A549 (cell line): ENCODE results near the gene PFAS. TPM values are rescaled to one million over a fixed set of nuclear protein-coding genes. Genes with fewer than 3 reads are reported as not detected.

Experiments
- ATAC-seq, 2 experiments: fragments of 200-7000 bp in 1 of 2; fragments of >200 bp in 1 of 2; cut with Nextera tagmentation in 1 of 2; cut with Tn5 transposase in 1 of 2; 3 replicates each; pipeline versions ENCODE4 v1.8.0 to v1.9.1; 2018 to 2020; ENCODE audit warnings: mild to moderate bottlenecking in 1 of 2, moderate library complexity in 1 of 2
- CTCF ChIA-PET: fragments of 300-600 bp; sonication (Branson Sonifier 250); formaldehyde crosslinking; extraction: SDS; loops from one replicate; lab custom pipeline; 2021; ENCODE audit warnings: antibody characterized with exemption, inconsistent platforms; lab: Yijun Ruan, JAX
- POLR2A ChIA-PET: fragments of 350-600 bp; formaldehyde crosslinking; extraction: SDS; loops from one replicate; lab custom pipeline; 2021; ENCODE audit warnings: antibody characterized with exemption, inconsistent platforms; lab: Yijun Ruan, JAX
- DNase-seq, 2 experiments: peaks; one replicate each; pipeline versions ENCODE4 v3.0.0 to v3.0.0-alpha.2; 2011 to 2016; ENCODE audit warnings: low read depth in 1 of 2, low spot score in 1 of 2
- FAIRE-seq: peaks from 2 replicates; lab custom pipeline; 2011; peaks lifted over from hg19 to GRCh38; lab: Jason Lieb, UNC
- H3K27ac ChIP-seq, 2 experiments: fragments of >200 bp; sonication (Bioruptor Twin); formaldehyde crosslinking; 3 replicates each; pipeline ENCODE4 v1.5.1; 2016 to 2017
- H3K4me1 ChIP-seq: fragments of >200 bp; sonication (Bioruptor Twin); formaldehyde crosslinking; 3 replicates; pipeline ENCODE4 v1.6.1; 2016
- H3K4me2 ChIP-seq: fragments of >200 bp; sonication (Bioruptor Twin); formaldehyde crosslinking; 3 replicates; pipeline ENCODE4 v1.6.1; 2016
- H3K4me3 ChIP-seq: fragments of >200 bp; sonication (Bioruptor Twin); formaldehyde crosslinking; 3 replicates; pipeline ENCODE4 v1.5.1; 2016
- H3K9me3 ChIP-seq: fragments of >200 bp; sonication (Bioruptor Twin); formaldehyde crosslinking; 3 replicates; pipeline ENCODE4 v1.6.1; 2016
- CBX8 ChIP-seq: fragments of 200-600 bp; sonication (generic); IDR thresholded peaks from 2 replicates; pipeline ENCODE4 v1.6.1; 2016
- CHD2 ChIP-seq: fragments of 150-350 bp; IDR thresholded peaks from 2 replicates; pipeline ENCODE4 v1.6.1; 2014; ENCODE audit warnings: low read length; ENCODE audit not compliant: partially characterized antibody
- E2F6 ChIP-seq: IDR thresholded peaks from 2 replicates; pipeline ENCODE4 v1.6.1; 2012; ENCODE audit warnings: low read depth, borderline replicate concordance
- EHF ChIP-seq: fragments of 250-450 bp; sonication (Bioruptor Pico); IDR thresholded peaks from 2 replicates; pipeline ENCODE4 v1.5.0; 2020; ENCODE audit warnings: mild to moderate bottlenecking
- FOSB ChIP-seq: fragments of 250-450 bp; sonication (Bioruptor Pico); IDR thresholded peaks from 2 replicates; pipeline ENCODE4 v1.5.0; 2020; ENCODE audit warnings: mild to moderate bottlenecking, moderate library complexity
- FOSL2 ChIP-seq, 2 experiments: fragments of 450-650 bp in 1 of 2; fragments of >200 bp in 1 of 2; sonication (Bioruptor Twin) in 1 of 2; formaldehyde crosslinking; IDR thresholded peaks; 2 replicates each; pipeline versions ENCODE4 v1.5.0 to v1.6.1; 2016 to 2020; ENCODE audit warnings: mild to moderate bottlenecking in 1 of 2, moderate library complexity in 1 of 2
- FOXS1 ChIP-seq: fragments of 250-450 bp; sonication (Bioruptor Pico); IDR thresholded peaks from 2 replicates; pipeline ENCODE4 v1.5.0; 2020; ENCODE audit warnings: mild to moderate bottlenecking, moderate library complexity
- GATA3 ChIP-seq: IDR thresholded peaks from 2 replicates; pipeline ENCODE4 v1.6.1; 2012; ENCODE audit warnings: borderline replicate concordance
- HDAC2 ChIP-seq: fragments of 200-600 bp; sonication (generic); IDR thresholded peaks from 2 replicates; pipeline ENCODE4 v1.6.1; 2016
- HOXA7 ChIP-seq: fragments of 250-450 bp; sonication (Bioruptor Pico); IDR thresholded peaks from 2 replicates; pipeline ENCODE4 v1.5.0; 2020; ENCODE audit warnings: mild to moderate bottlenecking, moderate library complexity
- HOXB13 ChIP-seq: fragments of 250-450 bp; sonication (Bioruptor Pico); IDR thresholded peaks from 2 replicates; pipeline ENCODE4 v1.5.0; 2020; ENCODE audit warnings: low read depth, mild to moderate bottlenecking, moderate library complexity
- HOXB5 ChIP-seq: fragments of 250-450 bp; sonication (Bioruptor Pico); IDR thresholded peaks from 2 replicates; pipeline ENCODE4 v1.5.0; 2020; ENCODE audit warnings: mild to moderate bottlenecking, moderate library complexity
- JUN ChIP-seq, 2 experiments: fragments of >200 bp; sonication (Bioruptor Twin); formaldehyde crosslinking; IDR thresholded peaks; 2 replicates in 1 of 2; 3 replicates in 1 of 2; pipeline ENCODE4 v1.6.1; 2016 to 2017
- KDM1A ChIP-seq: fragments of 200-600 bp; sonication (generic); IDR thresholded peaks from 2 replicates; pipeline ENCODE4 v1.6.1; 2016; ENCODE audit warnings: low read depth, mild to moderate bottlenecking
- MAZ ChIP-seq: fragments of 150-350 bp; IDR thresholded peaks from 2 replicates; pipeline ENCODE4 v1.6.1; 2014; ENCODE audit warnings: antibody characterized with exemption, low read depth, low read length, borderline replicate concordance
- NFE2L2 ChIP-seq: fragments of 150-350 bp; conservative IDR thresholded peaks from 2 replicates; pipeline ENCODE4 v1.6.1; 2014; ENCODE audit warnings: low read length
- POLR2A ChIP-seq: IDR thresholded peaks from 2 replicates; pipeline ENCODE4 v1.6.1; 2012; ENCODE audit warnings: mild to moderate bottlenecking, low read length
- RARB ChIP-seq: fragments of 250-450 bp; sonication (Bioruptor Pico); IDR thresholded peaks from 2 replicates; pipeline ENCODE4 v1.8.0; 2021; ENCODE audit warnings: mild to moderate bottlenecking, moderate library complexity
- RNF2 ChIP-seq: fragments of 200-600 bp; sonication (generic); IDR thresholded peaks from 2 replicates; pipeline ENCODE4 v1.6.1; 2016; ENCODE audit warnings: low read depth, mild to moderate bottlenecking, antibody characterized with exemption, moderate library complexity, borderline replicate concordance
- TP53 ChIP-seq: fragments of 250-450 bp; sonication (Bioruptor Pico); IDR thresholded peaks from 2 replicates; pipeline ENCODE4 v1.5.0; 2021; ENCODE audit warnings: mild to moderate bottlenecking, moderate library complexity
- USF2 ChIP-seq: fragments of 450-650 bp; IDR thresholded peaks from 2 replicates; pipeline ENCODE4 v1.6.1; 2014; ENCODE audit warnings: antibody characterized with exemption
- ZC3H11A ChIP-seq: fragments of 450-650 bp; IDR thresholded peaks from 2 replicates; pipeline ENCODE4 v1.6.1; 2014; ENCODE audit warnings: antibody characterized with exemption, mild to moderate bottlenecking
- ZNF302 ChIP-seq: fragments of 250-450 bp; sonication (Bioruptor Pico); IDR thresholded peaks from 2 replicates; pipeline ENCODE4 v1.9.0; 2021; ENCODE audit warnings: inconsistent platforms, mild to moderate bottlenecking, moderate library complexity
- ZSCAN20 ChIP-seq: fragments of 250-450 bp; sonication (Bioruptor Pico); IDR thresholded peaks from 2 replicates; pipeline ENCODE4 v1.8.0; 2022; ENCODE audit warnings: mild to moderate bottlenecking, moderate library complexity
- WGBS: methylation state at CpG from one replicate; pipeline ENCODE4 v1.1.6; 2017; ENCODE audit errors: missing lambda C conversion rate; 5-methylcytosine and 5-hydroxymethylcytosine counted together
- polyA plus RNA-seq, 4 experiments: library from polyadenylated mRNA; depleted of rRNA in 3 of 4; stranded (reverse); fragments of >200 nt; fragmentation: RNase III in 1 of 4; extraction: RNeasy Plus Mini Kit Qiagen cat#74134 plus additional on column Dnase treatment in 1 of 4; gene quantifications; 2 replicates in 3 of 4; 3 replicates in 1 of 4; pipeline ENCODE4 v1.2.3, GENCODE V29; 2011 to 2017
- TF ChIP-seq, protein P1 (sequence below): fragments of 200-600 bp; sonication (generic); IDR thresholded peaks from 2 replicates; pipeline ENCODE4 v1.6.1; 2016; ENCODE audit warnings: antibody characterized with exemption, mild to moderate bottlenecking, moderate library complexity
- TF ChIP-seq, protein P2 (sequence below): fragments of >200 bp; sonication (Bioruptor Twin); formaldehyde crosslinking; IDR thresholded peaks from 3 replicates; pipeline ENCODE4 v1.5.1; 2016

The PFAS gene
- polyA plus RNA-seq, 2 of the 4 experiments (the other 2 are of a cell fraction), result 51.9 to 58.2 TPM

- 0 out of 2 replicates have a peak, but pooled peaks have one; percentile 60 for TF ChIP-seq TP53 (CRISPR knock-in tag)
- no peak for TF ChIP-seq GATA3
- no peak; the same call in 1 of the 2 replicates for TF ChIP-seq HDAC2
- no peak for TF ChIP-seq ZSCAN20 (CRISPR knock-in tag)
- TF ChIP-seq POLR2A, result peak; percentile 4; the same call in 1 of the 2 replicates
- TF ChIP-seq FOSL2 (IDR thresholded peaks at IDR 0.05), result no peak
- no peak for TF ChIP-seq FOSL2 (CRISPR knock-in tag; IDR thresholded peaks at IDR 0.05)
- no peak for TF ChIP-seq RARB
- 0 out of 2 replicates have a peak, but pooled peaks have one; percentile 24 for TF ChIP-seq FOXS1 (CRISPR knock-in tag)
- TF ChIP-seq, protein P1, sequence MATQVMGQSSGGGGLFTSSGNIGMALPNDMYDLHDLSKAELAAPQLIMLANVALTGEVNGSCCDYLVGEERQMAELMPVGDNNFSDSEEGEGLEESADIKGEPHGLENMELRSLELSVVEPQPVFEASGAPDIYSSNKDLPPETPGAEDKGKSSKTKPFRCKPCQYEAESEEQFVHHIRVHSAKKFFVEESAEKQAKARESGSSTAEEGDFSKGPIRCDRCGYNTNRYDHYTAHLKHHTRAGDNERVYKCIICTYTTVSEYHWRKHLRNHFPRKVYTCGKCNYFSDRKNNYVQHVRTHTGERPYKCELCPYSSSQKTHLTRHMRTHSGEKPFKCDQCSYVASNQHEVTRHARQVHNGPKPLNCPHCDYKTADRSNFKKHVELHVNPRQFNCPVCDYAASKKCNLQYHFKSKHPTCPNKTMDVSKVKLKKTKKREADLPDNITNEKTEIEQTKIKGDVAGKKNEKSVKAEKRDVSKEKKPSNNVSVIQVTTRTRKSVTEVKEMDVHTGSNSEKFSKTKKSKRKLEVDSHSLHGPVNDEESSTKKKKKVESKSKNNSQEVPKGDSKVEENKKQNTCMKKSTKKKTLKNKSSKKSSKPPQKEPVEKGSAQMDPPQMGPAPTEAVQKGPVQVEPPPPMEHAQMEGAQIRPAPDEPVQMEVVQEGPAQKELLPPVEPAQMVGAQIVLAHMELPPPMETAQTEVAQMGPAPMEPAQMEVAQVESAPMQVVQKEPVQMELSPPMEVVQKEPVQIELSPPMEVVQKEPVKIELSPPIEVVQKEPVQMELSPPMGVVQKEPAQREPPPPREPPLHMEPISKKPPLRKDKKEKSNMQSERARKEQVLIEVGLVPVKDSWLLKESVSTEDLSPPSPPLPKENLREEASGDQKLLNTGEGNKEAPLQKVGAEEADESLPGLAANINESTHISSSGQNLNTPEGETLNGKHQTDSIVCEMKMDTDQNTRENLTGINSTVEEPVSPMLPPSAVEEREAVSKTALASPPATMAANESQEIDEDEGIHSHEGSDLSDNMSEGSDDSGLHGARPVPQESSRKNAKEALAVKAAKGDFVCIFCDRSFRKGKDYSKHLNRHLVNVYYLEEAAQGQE, result no peak
- peak; percentile 47; the same call in 1 of the 2 replicates for TF ChIP-seq HOXA7
- peak; percentile 66; the same call in 1 of the 2 replicates for TF ChIP-seq HOXB13 (CRISPR knock-in tag)
- TF ChIP-seq HOXB5 (CRISPR knock-in tag), result peak; percentile 76
- peak; percentile 58 for TF ChIP-seq FOSB (CRISPR knock-in tag)
- no peak for TF ChIP-seq NFE2L2
- no peak for TF ChIP-seq CHD2
- TF ChIP-seq ZNF302 (CRISPR knock-in tag), result 0 out of 2 replicates have a peak, but pooled peaks have one; percentile 30
- no peak for TF ChIP-seq ZC3H11A
- TF ChIP-seq EHF (CRISPR knock-in tag), result peak; percentile 21; the same call in 1 of the 2 replicates
- 0 out of 2 replicates have a peak, but pooled peaks have one; percentile 57 for TF ChIP-seq MAZ
- TF ChIP-seq KDM1A, result no peak
- TF ChIP-seq JUN (IDR thresholded peaks at IDR 0.05), result 0 out of 5 replicates have a peak, but pooled peaks have one; percentile 18 to 19
Measured at GRCh38 chr17:8223356-8224126, 25.5 kb upstream of the PFAS start (continued).

DNA sequence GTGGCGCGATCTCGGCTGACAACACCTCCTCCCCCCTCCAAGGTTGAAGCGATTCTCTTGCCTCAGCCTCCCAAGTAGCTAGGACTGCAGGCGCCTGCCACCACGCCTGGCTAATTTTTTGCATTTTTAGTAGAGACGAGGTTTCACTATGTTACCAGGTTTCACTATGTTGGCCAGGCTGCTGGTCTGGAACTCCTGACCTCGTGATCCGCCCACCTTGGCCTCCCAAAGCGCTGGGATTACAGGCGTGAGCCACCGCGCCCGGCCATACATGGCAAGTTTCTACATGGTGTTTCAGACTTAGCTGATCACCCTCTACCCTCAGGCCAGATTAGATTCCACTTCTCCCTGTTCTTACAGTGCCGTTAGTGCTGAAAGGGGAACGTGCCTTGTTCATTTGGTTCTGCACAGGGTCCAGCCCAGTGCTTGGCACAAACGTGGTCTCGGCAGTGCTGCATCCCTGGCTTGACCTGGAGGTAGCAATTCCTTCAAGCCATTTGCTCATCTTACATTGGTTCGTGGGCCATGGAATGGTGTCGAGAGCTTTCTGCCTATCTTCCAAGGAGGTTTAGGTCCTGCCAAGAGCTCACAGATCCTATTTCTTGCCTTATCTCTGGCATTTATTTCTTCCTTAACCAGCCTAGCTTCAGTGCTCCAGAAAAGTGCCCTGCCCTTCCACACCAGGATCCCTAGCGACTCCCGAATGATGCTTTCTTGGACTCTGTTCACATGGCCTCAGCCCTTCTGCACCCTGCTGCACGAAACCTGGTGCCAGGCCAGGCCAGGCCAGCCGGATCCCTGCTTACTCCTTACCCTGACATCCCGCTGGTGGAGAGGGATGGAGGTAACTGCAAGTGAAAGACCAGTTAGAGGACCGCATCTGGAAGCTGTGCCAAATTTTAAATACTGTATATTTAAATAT lies 23.9 kb upstream of the PFAS start:
- Histone ChIP-seq H3K4me3 (no peak overlapping the region), H3K4me1 (peaks cover 22% of the 10 kb centered on the region), H3K9me3 (no peaks in the 10 kb centered on the region), H3K4me2 (peak overlapping the region; percentile 79), H3K27ac (peak overlapping the region in 1 of 2 experiments; percentile 44; a peak in 1 of 6 replicates)
- FAIRE-seq (no peak), ATAC-seq (no peak), DNase-seq (no peak)
- POLR2A ChIA-PET, result interaction anchor here (0.6 to 7.9 kb wide), 8 partner anchors 15 to 524 kb away, joined by 3 to 159 read pairs (median 8); partner anchors contain the start of genes AURKB, CTC1, PFAS and SLC25A35
- 91% methylated on average over 26 of the region's 26 CpGs for WGBS
- TF ChIP-seq RNF2 (no peak), HOXB13 (CRISPR knock-in tag) (no peak), USF2 (no peak), CBX8 (no peak), E2F6 (no peak)
- TF ChIP-seq, protein P2, sequence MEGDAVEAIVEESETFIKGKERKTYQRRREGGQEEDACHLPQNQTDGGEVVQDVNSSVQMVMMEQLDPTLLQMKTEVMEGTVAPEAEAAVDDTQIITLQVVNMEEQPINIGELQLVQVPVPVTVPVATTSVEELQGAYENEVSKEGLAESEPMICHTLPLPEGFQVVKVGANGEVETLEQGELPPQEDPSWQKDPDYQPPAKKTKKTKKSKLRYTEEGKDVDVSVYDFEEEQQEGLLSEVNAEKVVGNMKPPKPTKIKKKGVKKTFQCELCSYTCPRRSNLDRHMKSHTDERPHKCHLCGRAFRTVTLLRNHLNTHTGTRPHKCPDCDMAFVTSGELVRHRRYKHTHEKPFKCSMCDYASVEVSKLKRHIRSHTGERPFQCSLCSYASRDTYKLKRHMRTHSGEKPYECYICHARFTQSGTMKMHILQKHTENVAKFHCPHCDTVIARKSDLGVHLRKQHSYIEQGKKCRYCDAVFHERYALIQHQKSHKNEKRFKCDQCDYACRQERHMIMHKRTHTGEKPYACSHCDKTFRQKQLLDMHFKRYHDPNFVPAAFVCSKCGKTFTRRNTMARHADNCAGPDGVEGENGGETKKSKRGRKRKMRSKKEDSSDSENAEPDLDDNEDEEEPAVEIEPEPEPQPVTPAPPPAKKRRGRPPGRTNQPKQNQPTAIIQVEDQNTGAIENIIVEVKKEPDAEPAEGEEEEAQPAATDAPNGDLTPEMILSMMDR, result no peak
- CTCF ChIA-PET, result interaction anchor here (0.6 to 12.0 kb wide), 9 partner anchors 18 to 105 kb away, joined by 3 to 160 read pairs (median 7); partner anchors contain the start of genes CTC1 and PFAS
